GM12878 (cell line): ENCODE measurements around the gene DENND2C. TPM values are rescaled to one million over a fixed set of nuclear protein-coding genes. Genes with fewer than 3 reads are reported as not detected.

ENCODE experiments used
- ATAC-seq: fragments of 200-7000 bp; cut with Tn5 transposase; 3 replicates; pipeline ENCODE4 v1.9.1; 2020; ENCODE audit warnings: mild to moderate bottlenecking, moderate library complexity
- BruUV-seq: library from RNA; stranded (reverse); fragments of 400-500 nt; replicated peaks from 2 replicates; lab custom pipeline; 2021; lab: Mats Ljungman, UMichigan
- CTCF ChIA-PET: fragments of 300-600 bp; sonication (Branson Sonifier 250); formaldehyde crosslinking; extraction: SDS; loops from one replicate; lab custom pipeline; 2021; ENCODE audit warnings: inconsistent platforms; lab: Yijun Ruan, JAX
- POLR2A ChIA-PET: fragments of 350-600 bp; formaldehyde crosslinking; extraction: SDS; loops from one replicate; lab custom pipeline; 2021; ENCODE audit warnings: inconsistent platforms; lab: Charles Lee
- RAD21 ChIA-PET: fragments of 300-600 bp; sonication (Branson Sonifier 250); formaldehyde crosslinking; loops from one replicate; lab custom pipeline; 2023; ENCODE audit warnings: antibody characterized with exemption; ENCODE audit not compliant: unreplicated experiment; lab: Charles Lee
- SMC1A ChIA-PET: fragments of 300-600 bp; sonication (Branson Sonifier 250); formaldehyde crosslinking; loops from one replicate; lab custom pipeline; 2023; ENCODE audit not compliant: unreplicated experiment, uncharacterized antibody; lab: Charles Lee
- DNase-seq: peaks from one replicate; pipeline ENCODE4 v3.0.0-alpha.2; 2011; ENCODE audit warnings: low read depth, low spot score
- FAIRE-seq: peaks from 3 replicates; lab custom pipeline; 2011; peaks lifted over from hg19 to GRCh38; lab: Jason Lieb, UNC
- H2AFZ ChIP-seq: 2 replicates; pipeline ENCODE4 v1.6.0; 2011; ENCODE audit warnings: low read depth, low read length, control low read depth; ENCODE audit not compliant: control insufficient read depth
- H3K27ac ChIP-seq: 2 replicates; pipeline ENCODE4 v1.5.1; 2011; ENCODE audit warnings: control low read depth; ENCODE audit not compliant: control insufficient read depth, insufficient read depth
- H3K27me3 ChIP-seq, 2 experiments: replicated peaks in 1 of 2; 2 replicates each; pipeline versions ENCODE4 v1.6.0 to v1.6.1; 2011; ENCODE audit warnings: low read length in 1 of 2; ENCODE audit not compliant: control insufficient read depth in 2 of 2, insufficient read depth in 2 of 2
- H3K36me3 ChIP-seq, 2 experiments: 2 replicates each; pipeline ENCODE4 v1.5.1; 2011; ENCODE audit warnings: low read length in 1 of 2; ENCODE audit not compliant: control insufficient read depth in 2 of 2, insufficient read depth in 2 of 2
- H3K4me1 ChIP-seq: 2 replicates; pipeline ENCODE4 v1.6.1; 2011; ENCODE audit warnings: mild to moderate bottlenecking, low read length, moderate library complexity, mixed read lengths; ENCODE audit not compliant: control insufficient read depth, insufficient read depth
- H3K4me2 ChIP-seq: 2 replicates; pipeline ENCODE4 v1.6.0; 2011; ENCODE audit warnings: control low read depth; ENCODE audit not compliant: control insufficient read depth, insufficient read depth
- H3K4me3 ChIP-seq: fragments of 200-600 bp; sonication (generic); 2 replicates; pipeline ENCODE4 v1.5.1; 2016
- H3K79me2 ChIP-seq: 2 replicates; pipeline ENCODE4 v1.6.0; 2011; ENCODE audit warnings: low read length; ENCODE audit not compliant: control insufficient read depth, insufficient read depth
- H3K9ac ChIP-seq: 2 replicates; pipeline ENCODE4 v1.8.0; 2011; ENCODE audit warnings: low read length, control low read depth, mixed read lengths; ENCODE audit not compliant: control insufficient read depth, insufficient read depth
- H3K9me3 ChIP-seq: replicated peaks from 3 replicates; pipeline ENCODE4 v1.5.1; 2011; ENCODE audit warnings: mild to moderate bottlenecking, low read length; ENCODE audit not compliant: control insufficient read depth, insufficient read depth
- H4K20me1 ChIP-seq: 2 replicates; pipeline ENCODE4 v1.6.0; 2011; ENCODE audit not compliant: control insufficient read depth, insufficient read depth
- FOXK2 ChIP-seq: fragments of 450-650 bp; IDR thresholded peaks from 2 replicates; pipeline ENCODE4 v1.6.1; 2017; ENCODE audit warnings: mild to moderate bottlenecking, moderate library complexity
- IKZF1 ChIP-seq: fragments of 450-650 bp; conservative IDR thresholded peaks from 2 replicates; pipeline ENCODE4 v1.6.1; 2017; ENCODE audit warnings: antibody characterized with exemption, mild to moderate bottlenecking
- MEF2A ChIP-seq: IDR thresholded peaks from 2 replicates; pipeline ENCODE4 v1.6.1; 2011; ENCODE audit warnings: low read depth, mild to moderate bottlenecking, low read length, moderate library complexity; ENCODE audit not compliant: insufficient read depth
- PML ChIP-seq: IDR thresholded peaks from 2 replicates; pipeline ENCODE4 v1.6.1; 2012; ENCODE audit warnings: low read length, inconsistent platforms
- RAD21 ChIP-seq: IDR thresholded peaks from 2 replicates; pipeline ENCODE4 v1.6.1; 2011; ENCODE audit warnings: mild to moderate bottlenecking, low read depth, low read length, moderate library complexity; ENCODE audit not compliant: insufficient read depth
- RBBP5 ChIP-seq: fragments of 200-600 bp; sonication (generic); conservative IDR thresholded peaks from 2 replicates; pipeline ENCODE4 v1.6.1; 2016
- SUZ12 ChIP-seq: fragments of 200-600 bp; sonication (generic); IDR thresholded peaks from one replicate; pipeline ENCODE4 v1.6.1; 2018; ENCODE audit warnings: antibody characterized with exemption, mild to moderate bottlenecking; ENCODE audit not compliant: unreplicated experiment
- ZNF207 ChIP-seq: fragments of 450-650 bp; IDR thresholded peaks from 2 replicates; pipeline ENCODE4 v1.6.1; 2014; ENCODE audit warnings: antibody characterized with exemption, mild to moderate bottlenecking, borderline replicate concordance
- WGBS: methylation state at CpG from one replicate; pipeline ENCODE4 v1.1.6; 2016; ENCODE audit warnings: low lambda C conversion rate; ENCODE audit not compliant: insufficient replicate concordance, insufficient coverage; ENCODE audit errors: missing lambda C conversion rate; 5-methylcytosine and 5-hydroxymethylcytosine counted together
- in situ Hi-C: fragments of 300-500 bp; cut with MboI; formaldehyde crosslinking; loops from 9 replicates; pipeline ENCODE4 v1.14.3; 2018; ENCODE audit warnings: mixed read lengths
- intact Hi-C: fragments of 100-400 bp; cut with micrococcal nuclease; formaldehyde crosslinking; loops from one replicate; pipeline ENCODE4 v1.14.2; 2022; ENCODE audit not compliant: unreplicated experiment
- polyA plus RNA-seq, 11 experiments: library from polyadenylated mRNA; depleted of rRNA in 4 of 11; unstranded in 6 of 11; stranded (reverse) in 5 of 11; fragments of >200 nt; fragmentation: Nextera tagmentation in 4 of 11; fragmentation: Illumina TruSeq in 1 of 11; extraction: Ambion mirVana in 4 of 11; extraction: Trizol in 1 of 11; gene quantifications; 1 replicate in 1 of 11; 2 replicates in 10 of 11; pipeline versions ENCODE4 v1.2.1 to v1.2.3, GENCODE V29; 2011 to 2016; ENCODE audit warnings: inconsistent platforms in 2 of 11, missing spikeins in 2 of 11, low read depth in 1 of 11
- total RNA-seq, 4 experiments: library from RNA; depleted of rRNA in 3 of 4; stranded (reverse); fragments of >200 nt in 3 of 4; fragmentation: Illumina TruSeq in 1 of 4; extraction: Trizol in 1 of 4; gene quantifications; 2 replicates each; pipeline versions ENCODE4 v1.2.1 to v1.2.3, GENCODE V29; 2013 to 2021

DENND2C gene
- total and polyA plus RNA-seq, 10 of the 15 experiments (the other 5 are each of a cell fraction or from before 2014, with no cell fraction given) = 0.01 to 0.10 (median 0.06) TPM; not detected in 3

- no TSS peak for BruUV-seq
- H3K4me1 ChIP-seq = no peaks in the 10 kb centered on the region
- ChIA-PET SMC1A (interaction anchor here (0.6 to 1.3 kb wide), 2 partner anchors 44 to 82 kb away, joined by 3 read pairs; no protein-coding TSS in a partner anchor), POLR2A (no interaction called here), RAD21 (interaction anchor here (1.4 kb wide), 1 partner anchor 9 kb away, joined by 4 read pairs; no protein-coding TSS in a partner anchor), CTCF (no interaction called here)
- H2AFZ ChIP-seq = no peak overlapping the region
- no peak for TF ChIP-seq FOXK2
- no peak for TF ChIP-seq SUZ12
- TF ChIP-seq RAD21 = no peak
- TF ChIP-seq ZNF207 = no peak
- TF ChIP-seq MEF2A = no peak
- no peak for TF ChIP-seq RBBP5
- no peaks in the 10 kb centered on the region for H4K20me1 ChIP-seq
- no peaks in the 10 kb centered on the region for H3K36me3 ChIP-seq
- H3K9me3 ChIP-seq = no peaks in the 10 kb centered on the region
- no peak overlapping the region for H3K4me3 ChIP-seq
- WGBS = 100% methylated on average over 2 of the region's 2 CpGs
- ATAC-seq (no peak), FAIRE-seq (no peak), DNase-seq (no peak)
- no peaks in the 10 kb centered on the region for H3K27me3 ChIP-seq
- H3K79me2 ChIP-seq = no peaks in the 10 kb centered on the region
- intact Hi-C loops (no loop called here), in situ Hi-C loops (loop anchor here (10.0 kb wide), 1 partner anchor 576 kb away; the partner anchor contains the start of gene OLFML3)
- H3K4me2 ChIP-seq = no peak overlapping the region
- no peak overlapping the region for H3K9ac ChIP-seq
- no peak overlapping the region for H3K27ac ChIP-seq
Observed at GRCh38 chr1:114550336-114550735, 119.5 kb downstream of the DENND2C start.

- no peak overlapping the region for H3K4me2 ChIP-seq
- ChIA-PET CTCF (no interaction called here), SMC1A (interaction anchor here (2.6 kb wide), 1 partner anchor 10 kb away, joined by 6 read pairs; no protein-coding TSS in a partner anchor), RAD21 (interaction anchor here (1.4 kb wide), 1 partner anchor 10 kb away, joined by 4 read pairs; no protein-coding TSS in a partner anchor), POLR2A (no interaction called here)
- intact Hi-C loops (no loop called here), in situ Hi-C loops (no loop called here)
- no peak overlapping the region for H3K4me3 ChIP-seq
- ATAC-seq = no peak
- no peaks in the 10 kb centered on the region for H3K4me1 ChIP-seq
- WGBS = 29% methylated on average over 4 of the region's 4 CpGs
- H4K20me1 ChIP-seq = no peaks in the 10 kb centered on the region
- BruUV-seq = no TSS peak
- no peak for TF ChIP-seq PML
- TF ChIP-seq IKZF1 = no peak
- FAIRE-seq = no peak
- no peak overlapping the region for H3K9ac ChIP-seq
- H3K27ac ChIP-seq = no peak overlapping the region
- no peaks in the 10 kb centered on the region for H3K9me3 ChIP-seq
- no peak overlapping the region for H2AFZ ChIP-seq
- no peaks in the 10 kb centered on the region for H3K27me3 ChIP-seq
- no peaks in the 10 kb centered on the region for H3K79me2 ChIP-seq
- DNase-seq = no peak
- H3K36me3 ChIP-seq = no peaks in the 10 kb centered on the region
Observed at GRCh38 chr1:114549137-114549536, 120.7 kb downstream of the DENND2C start.
